LNCAP (cell line): ENCODE results near the gene SKP1.

Experiments
- CTCF ChIP-seq: fragments of 450-650 bp; IDR thresholded peaks from 2 replicates; pipeline ENCODE4 v1.5.1; 2017; ENCODE audit warnings: mild to moderate bottlenecking

The SKP1 gene

GRCh38 chr5:134106991-134107701 lies 69.6 kb downstream of the SKP1 start:
- no peak for TF ChIP-seq CTCF

- TF ChIP-seq CTCF = no peak
These were observed 72.6 kb downstream of the SKP1 start for GRCh38 chr5:134103998-134104654.

GRCh38 chr5:134103397-134103796 lies 73.4 kb downstream of the SKP1 start:
- TF ChIP-seq CTCF = no peak

GRCh38 chr5:134101686-134102439 lies 74.9 kb downstream of the SKP1 start:
- peak; percentile 91 for TF ChIP-seq CTCF

GRCh38 chr5:134100283-134101091 lies 76.3 kb downstream of the SKP1 start:
- TF ChIP-seq CTCF = no peak

GRCh38 chr5:134099939-134100282 lies 76.8 kb downstream of the SKP1 start:
- no peak for TF ChIP-seq CTCF

GRCh38 chr5:134099288-134099872 lies 77.4 kb downstream of the SKP1 start:
- TF ChIP-seq CTCF = no peak
